Omental fat pad (tissue), 4 donors: ENCODE results near the gene AFF3. TPM values are rescaled to one million over a fixed set of nuclear protein-coding genes. Genes with fewer than 3 reads are reported as not detected.

ENCODE experiments used
- ATAC-seq: fragments of 150-250 bp; one replicate; pipeline ENCODE4 v1.9.1; 2016; ENCODE audit warnings: mild to moderate bottlenecking, moderate library complexity; ENCODE audit not compliant: low FRiP score
- DNase-seq: peaks from one replicate; pipeline ENCODE4 v3.0.0-alpha.2; 2019; ENCODE audit warnings: low spot score
- total RNA-seq, 4 donors: library from RNA; depleted of rRNA; stranded (reverse); fragments of >200 nt; gene quantifications; one replicate each; pipeline ENCODE4 v1.1.0, GENCODE V29; 2016
- TF ChIP-seq, protein P1 (sequence below), 3 donors: fragments of 450-650 bp; IDR thresholded peaks; one replicate each; pipeline ENCODE4 v1.5.1; 2016 to 2017; ENCODE audit warnings: antibody characterized with exemption in 3 of 3, mild to moderate bottlenecking in 3 of 3, moderate library complexity in 2 of 3

The AFF3 gene
- total RNA-seq, 4 donors from 2014 or later: 1.4 to 6.0 (median 2.7) TPM

DNA sequence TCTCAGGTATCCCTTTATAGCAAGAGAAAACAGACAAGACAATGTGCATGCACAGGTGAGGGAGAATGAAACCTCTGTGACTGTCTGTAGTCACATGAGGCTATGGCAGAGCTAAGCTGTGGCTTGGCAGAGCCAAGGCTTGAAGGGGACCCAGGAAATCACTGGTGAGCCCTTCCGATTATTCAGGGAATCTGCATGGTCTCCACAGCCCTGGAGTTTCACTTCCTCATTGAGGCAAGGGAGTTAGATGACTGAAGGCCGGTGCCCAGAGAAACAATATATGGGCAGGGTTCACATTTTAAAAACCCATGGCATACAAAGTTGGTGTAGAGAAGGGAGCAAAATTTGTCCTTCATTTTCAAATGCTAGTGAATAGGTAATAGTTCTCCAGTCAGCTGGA, 508.2 kb downstream of the AFF3 start:
- DNase-seq (no peak), ATAC-seq (no peak)
- TF ChIP-seq, protein P1, sequence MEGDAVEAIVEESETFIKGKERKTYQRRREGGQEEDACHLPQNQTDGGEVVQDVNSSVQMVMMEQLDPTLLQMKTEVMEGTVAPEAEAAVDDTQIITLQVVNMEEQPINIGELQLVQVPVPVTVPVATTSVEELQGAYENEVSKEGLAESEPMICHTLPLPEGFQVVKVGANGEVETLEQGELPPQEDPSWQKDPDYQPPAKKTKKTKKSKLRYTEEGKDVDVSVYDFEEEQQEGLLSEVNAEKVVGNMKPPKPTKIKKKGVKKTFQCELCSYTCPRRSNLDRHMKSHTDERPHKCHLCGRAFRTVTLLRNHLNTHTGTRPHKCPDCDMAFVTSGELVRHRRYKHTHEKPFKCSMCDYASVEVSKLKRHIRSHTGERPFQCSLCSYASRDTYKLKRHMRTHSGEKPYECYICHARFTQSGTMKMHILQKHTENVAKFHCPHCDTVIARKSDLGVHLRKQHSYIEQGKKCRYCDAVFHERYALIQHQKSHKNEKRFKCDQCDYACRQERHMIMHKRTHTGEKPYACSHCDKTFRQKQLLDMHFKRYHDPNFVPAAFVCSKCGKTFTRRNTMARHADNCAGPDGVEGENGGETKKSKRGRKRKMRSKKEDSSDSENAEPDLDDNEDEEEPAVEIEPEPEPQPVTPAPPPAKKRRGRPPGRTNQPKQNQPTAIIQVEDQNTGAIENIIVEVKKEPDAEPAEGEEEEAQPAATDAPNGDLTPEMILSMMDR (IDR thresholded peaks at IDR 0.05): no peak

DNA sequence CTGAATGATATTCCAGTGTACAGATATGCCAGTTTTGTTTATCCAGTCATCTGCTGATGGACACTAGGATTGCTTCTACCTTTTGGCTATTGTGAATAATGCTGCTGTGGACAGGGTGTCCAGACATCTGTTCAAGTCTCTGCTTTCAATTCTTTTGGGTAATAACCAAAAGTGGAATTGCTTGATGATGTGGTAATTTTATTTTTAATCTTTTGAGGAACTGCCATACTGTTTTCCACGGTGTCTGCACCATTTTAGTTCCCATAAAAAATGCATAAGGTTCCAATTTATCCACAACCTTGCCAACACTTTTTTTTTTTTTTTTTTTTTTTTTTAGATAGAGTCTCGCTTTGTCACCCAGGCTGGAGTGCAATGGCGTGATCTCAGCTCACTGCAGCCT, 510.7 kb downstream of the AFF3 start:
- TF ChIP-seq, protein P1 (IDR thresholded peaks at IDR 0.05): no peak
- ATAC-seq (no peak), DNase-seq (no peak)

DNA sequence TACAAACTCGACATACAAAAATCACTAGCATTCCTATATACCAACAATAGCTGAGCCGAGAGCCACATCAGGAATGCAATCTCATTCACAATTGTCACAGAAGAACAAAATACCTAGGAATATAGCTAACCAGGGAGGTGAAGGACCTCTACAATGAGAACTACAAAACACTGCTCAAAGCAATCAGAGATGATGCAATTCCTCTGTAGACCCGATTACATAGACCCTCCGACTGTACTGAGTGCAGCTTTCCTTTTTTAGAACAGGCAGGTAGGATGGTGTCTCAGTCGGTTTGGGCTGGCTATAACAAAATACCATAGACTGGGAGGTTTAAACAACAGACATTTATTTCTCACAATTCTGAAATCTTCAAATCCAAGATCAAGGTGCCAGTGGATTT, 513.1 kb downstream of the AFF3 start:
- TF ChIP-seq, protein P1 (IDR thresholded peaks at IDR 0.05): no peak
- no peak for ATAC-seq
- DNase-seq: no peak

DNA sequence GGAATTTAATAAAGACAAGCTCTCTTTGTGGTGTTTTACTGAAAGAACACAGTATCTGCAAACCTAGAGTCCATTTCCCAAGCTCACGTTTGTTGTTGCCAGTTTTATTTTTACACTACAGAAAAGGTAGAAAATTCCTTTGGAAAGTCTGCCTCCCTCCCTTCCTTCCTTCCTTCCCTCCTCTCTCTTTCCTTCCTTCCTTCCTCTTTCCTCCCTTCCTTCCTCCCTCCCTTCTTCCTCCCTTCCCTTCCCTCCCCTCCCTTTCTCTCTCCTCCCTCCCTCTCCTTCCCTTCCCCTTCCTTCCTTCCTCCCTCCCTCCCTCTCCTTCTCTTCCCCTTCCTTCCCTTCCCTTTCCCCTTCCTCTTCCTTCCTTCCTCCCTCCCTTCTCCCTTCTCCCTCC, 516.2 kb downstream of the AFF3 start:
- no peak for ATAC-seq
- no peak for DNase-seq
- TF ChIP-seq, protein P1 (IDR thresholded peaks at IDR 0.05): no peak

DNA sequence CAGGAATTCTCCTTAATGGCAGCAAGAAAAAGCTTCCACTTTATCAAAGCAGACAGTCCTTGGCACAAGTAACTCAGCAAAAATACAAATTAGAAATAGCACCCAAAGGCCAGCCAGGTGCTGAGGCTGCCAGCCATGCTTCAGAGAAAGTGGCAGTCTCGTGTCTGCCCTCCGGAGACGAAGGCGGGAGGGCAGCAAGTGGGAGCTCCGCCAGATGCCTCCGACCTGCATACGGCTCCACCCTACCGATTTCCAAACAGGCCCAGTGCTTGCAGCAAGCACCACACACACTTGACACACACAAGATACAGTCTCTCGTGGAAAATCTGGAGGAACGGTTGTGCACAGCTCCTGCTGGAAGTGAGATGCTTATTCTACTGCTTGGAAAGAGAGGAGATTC, 517.7 kb downstream of the AFF3 start:
- ATAC-seq (peak; percentile 49), DNase-seq (no peak)
- TF ChIP-seq, protein P1 (IDR thresholded peaks at IDR 0.05): no peak

DNA sequence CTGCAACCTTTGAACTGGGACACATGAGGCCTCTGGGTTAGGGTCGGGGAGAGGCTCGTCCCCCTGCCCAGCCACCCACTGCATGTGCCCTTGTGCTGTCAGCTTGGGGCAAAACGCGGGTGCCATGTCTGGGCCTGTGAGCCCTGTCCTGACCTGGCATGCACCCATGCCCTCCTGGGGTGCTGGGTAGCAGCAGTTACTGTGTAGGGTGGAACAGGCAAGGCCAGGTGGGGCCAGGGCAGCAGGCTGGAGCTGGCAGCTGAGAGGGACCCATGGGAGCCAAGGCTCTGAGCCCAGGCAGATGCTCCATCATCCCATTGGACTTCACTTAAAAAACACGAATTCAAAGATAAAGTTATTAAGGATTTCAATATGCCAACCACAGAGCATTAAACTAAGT, 518.8 kb downstream of the AFF3 start:
- no peak for DNase-seq
- TF ChIP-seq, protein P1 (IDR thresholded peaks at IDR 0.05): no peak
- no peak for ATAC-seq

DNA sequence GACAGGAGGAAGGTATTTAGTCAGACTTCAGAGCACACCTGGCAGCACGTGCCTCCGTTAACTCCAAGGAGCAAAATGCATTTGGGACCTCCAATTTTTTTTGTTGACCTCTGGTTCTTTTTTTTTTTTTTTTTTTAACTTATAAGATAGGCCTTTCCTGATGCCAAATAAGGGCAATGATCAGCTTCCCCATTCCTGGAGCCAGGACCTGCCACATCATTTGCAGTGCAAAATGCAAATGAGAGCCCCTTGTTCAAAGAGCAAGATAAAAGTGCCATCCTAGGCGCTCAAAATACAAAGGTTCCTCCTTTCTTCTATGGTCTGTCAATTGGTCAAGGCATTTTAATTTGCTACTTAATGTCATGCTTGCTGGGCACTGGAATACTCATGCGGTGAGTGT, 519.4 kb downstream of the AFF3 start:
- ATAC-seq (no peak), DNase-seq (no peak)
- TF ChIP-seq, protein P1 (IDR thresholded peaks at IDR 0.05): no peak
